CD4-positive, alpha-beta T cell treated with Interleukin-6 at 100 ng/mL for 8 hours (primary cell): ENCODE data around the gene RTKN.
"Not testable (repeated sequence)": the region's sequence is repeated elsewhere in the genome, so short reads cannot be mapped to it uniquely, and the experiment has no call there.

Experiments used
- DNase-seq: peaks from one replicate; pipeline ENCODE4 v3.0.0-alpha.2; 2020; ENCODE audit warnings: mixed read lengths, low spot score

RTKN gene

GRCh38 chr2:74438248-74438647 lies 3.5 kb downstream of the RTKN start:
- no peak for DNase-seq

GRCh38 chr2:74436848-74437695 lies 4.7 kb downstream of the RTKN start:
- no peak for DNase-seq

- no peak for DNase-seq
Observed at GRCh38 chr2:74436111-74436805, 5.5 kb downstream of the RTKN start.

- no peak for DNase-seq
Observed at GRCh38 chr2:74430502-74430901, 11.2 kb downstream of the RTKN start.

- DNase-seq = no peak
Observed at GRCh38 chr2:74429487-74430451, 12.0 kb downstream of the RTKN start.

- no peak for DNase-seq
Observed at GRCh38 chr2:74428675-74429074, 13.1 kb downstream of the RTKN start.

GRCh38 chr2:74427551-74427950 lies 14.2 kb downstream of the RTKN start:
- DNase-seq = no peak

GRCh38 chr2:74426181-74426758 lies 15.5 kb downstream of the RTKN start:
- DNase-seq = no peak

GRCh38 chr2:74425523-74425922 lies 16.2 kb downstream of the RTKN start:
- DNase-seq = no peak

- DNase-seq = no peak
Observed at GRCh38 chr2:74424995-74425406, 16.7 kb downstream of the RTKN start.

GRCh38 chr2:74424139-74424992 lies 17.4 kb downstream of the RTKN start:
- DNase-seq = no peak

- no peak for DNase-seq
Observed at GRCh38 chr2:74423231-74424095, 18.3 kb downstream of the RTKN start.

- DNase-seq = peak; percentile 94
Observed at GRCh38 chr2:74421221-74421870, 20.4 kb downstream of the RTKN start, which contains the start of the genes C2orf81 and WDR54. C2orf81 (minus strand) TSS chr2:74421619; CDS start chr2:74421560, 59 bp downstream. WDR54 (plus strand) TSS chr2:74421730; CDS start chr2:74422154, 424 bp downstream.

- not testable (repeated sequence) for DNase-seq
Observed at GRCh38 chr2:74420443-74421103, 21.2 kb downstream of the RTKN start.

GRCh38 chr2:74420006-74420405 lies 21.7 kb downstream of the RTKN start:
- no peak for DNase-seq

GRCh38 chr2:74419345-74419744 lies 22.4 kb downstream of the RTKN start:
- no peak for DNase-seq

- no peak for DNase-seq
Observed at GRCh38 chr2:74418312-74418711, 23.4 kb downstream of the RTKN start.

GRCh38 chr2:74417763-74418162 lies 24.0 kb downstream of the RTKN start:
- no peak for DNase-seq

- no peak for DNase-seq
Observed at GRCh38 chr2:74417197-74417596, 24.5 kb downstream of the RTKN start.
